A549 (cell line): ENCODE results near the gene USP20.

ENCODE experiments used
- BHLHE40 ChIP-seq: IDR thresholded peaks from 2 replicates; pipeline ENCODE4 v1.6.1; 2012; ENCODE audit warnings: low read depth, low read length, inconsistent platforms
- EP300 ChIP-seq, 2 experiments: fragments of >200 bp; sonication (Bioruptor Twin); formaldehyde crosslinking; IDR thresholded peaks; 2 replicates in 1 of 2; 3 replicates in 1 of 2; pipeline ENCODE4 v1.6.1; 2016 to 2017
- GATA3 ChIP-seq: IDR thresholded peaks from 2 replicates; pipeline ENCODE4 v1.6.1; 2012; ENCODE audit warnings: borderline replicate concordance
- JUNB ChIP-seq: fragments of >200 bp; sonication (Bioruptor Twin); formaldehyde crosslinking; IDR thresholded peaks from 2 replicates; pipeline ENCODE4 v1.6.1; 2016
- RCOR1 ChIP-seq: fragments of 150-350 bp; IDR thresholded peaks from 2 replicates; pipeline ENCODE4 v1.6.1; 2014; ENCODE audit warnings: antibody characterized with exemption, low read length, low read depth
- SREBF2 ChIP-seq: fragments of 450-650 bp; IDR thresholded peaks from 2 replicates; pipeline ENCODE4 v1.6.1; 2014; ENCODE audit warnings: mild to moderate bottlenecking, moderate library complexity
- USF2 ChIP-seq: fragments of 450-650 bp; IDR thresholded peaks from 2 replicates; pipeline ENCODE4 v1.6.1; 2014; ENCODE audit warnings: antibody characterized with exemption
- ZFP36 ChIP-seq: fragments of 450-650 bp; IDR thresholded peaks from 2 replicates; pipeline ENCODE4 v1.6.1; 2014; ENCODE audit warnings: borderline replicate concordance; ENCODE audit not compliant: partially characterized antibody
- ZNF302 ChIP-seq: fragments of 250-450 bp; sonication (Bioruptor Pico); IDR thresholded peaks from 2 replicates; pipeline ENCODE4 v1.9.0; 2021; ENCODE audit warnings: inconsistent platforms, mild to moderate bottlenecking, moderate library complexity
- TF ChIP-seq, protein P1 (sequence below): fragments of >200 bp; sonication (Bioruptor Twin); formaldehyde crosslinking; IDR thresholded peaks from 3 replicates; pipeline ENCODE4 v1.5.1; 2016

DNA sequence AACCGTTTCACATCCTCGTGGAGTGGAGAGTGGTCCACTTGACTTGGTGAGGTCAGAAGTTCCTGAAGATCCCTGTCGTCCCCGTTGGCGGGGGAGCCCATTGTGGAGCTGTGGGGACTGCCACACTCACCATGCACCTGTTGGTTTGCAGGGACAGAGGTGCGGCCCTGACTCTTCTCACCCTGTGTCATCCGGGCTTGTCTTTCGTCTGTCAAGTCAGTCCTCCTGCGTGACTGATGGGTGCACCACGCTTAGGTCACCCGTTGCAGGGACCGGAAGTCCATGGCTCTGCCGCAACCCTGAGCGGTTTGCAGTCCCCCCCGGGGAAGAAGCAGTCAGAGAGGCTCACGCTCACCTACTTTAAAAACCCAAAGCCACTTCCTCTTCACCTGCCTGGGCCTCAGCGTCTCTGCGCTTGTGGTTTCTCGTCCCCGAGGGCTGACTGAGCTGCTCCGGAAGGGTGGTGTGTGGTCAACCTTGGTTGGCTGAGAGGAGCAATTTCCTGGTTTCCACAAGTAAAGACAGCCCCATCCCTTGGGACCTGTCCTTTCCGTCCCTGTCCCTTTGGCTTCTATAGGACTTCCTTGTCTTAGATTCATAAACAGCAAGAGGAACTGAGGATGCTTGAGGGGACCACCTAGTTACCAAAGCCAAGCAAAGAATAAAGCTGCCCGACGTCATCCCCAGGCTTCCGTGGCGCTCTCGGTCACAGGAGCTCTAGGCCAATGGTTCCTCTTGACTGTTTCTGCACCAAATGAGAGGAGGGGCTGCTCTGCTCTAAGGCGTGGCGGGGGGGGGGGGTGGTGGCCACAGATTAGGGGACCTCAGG lies 53.2 kb downstream of the USP20 start:
- TF ChIP-seq, protein P1, sequence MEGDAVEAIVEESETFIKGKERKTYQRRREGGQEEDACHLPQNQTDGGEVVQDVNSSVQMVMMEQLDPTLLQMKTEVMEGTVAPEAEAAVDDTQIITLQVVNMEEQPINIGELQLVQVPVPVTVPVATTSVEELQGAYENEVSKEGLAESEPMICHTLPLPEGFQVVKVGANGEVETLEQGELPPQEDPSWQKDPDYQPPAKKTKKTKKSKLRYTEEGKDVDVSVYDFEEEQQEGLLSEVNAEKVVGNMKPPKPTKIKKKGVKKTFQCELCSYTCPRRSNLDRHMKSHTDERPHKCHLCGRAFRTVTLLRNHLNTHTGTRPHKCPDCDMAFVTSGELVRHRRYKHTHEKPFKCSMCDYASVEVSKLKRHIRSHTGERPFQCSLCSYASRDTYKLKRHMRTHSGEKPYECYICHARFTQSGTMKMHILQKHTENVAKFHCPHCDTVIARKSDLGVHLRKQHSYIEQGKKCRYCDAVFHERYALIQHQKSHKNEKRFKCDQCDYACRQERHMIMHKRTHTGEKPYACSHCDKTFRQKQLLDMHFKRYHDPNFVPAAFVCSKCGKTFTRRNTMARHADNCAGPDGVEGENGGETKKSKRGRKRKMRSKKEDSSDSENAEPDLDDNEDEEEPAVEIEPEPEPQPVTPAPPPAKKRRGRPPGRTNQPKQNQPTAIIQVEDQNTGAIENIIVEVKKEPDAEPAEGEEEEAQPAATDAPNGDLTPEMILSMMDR = no peak
- no peak for TF ChIP-seq ZFP36
- TF ChIP-seq EP300 (IDR thresholded peaks at IDR 0.05) = no peak
- no peak for TF ChIP-seq BHLHE40
- no peak for TF ChIP-seq RCOR1
- no peak for TF ChIP-seq USF2
- TF ChIP-seq JUNB = no peak
- no peak for TF ChIP-seq SREBF2
- TF ChIP-seq ZNF302 = no peak
- TF ChIP-seq GATA3 = no peak
